Stimulated activated CD4-positive, alpha-beta T cell treated with anti-CD3 and anti-CD28 coated beads, Interleukin-15, amount 100 ng/mL, for 24 hours (primary cell): ENCODE measurements around the gene C3orf18.

Experiments
- DNase-seq: peaks from one replicate; pipeline ENCODE4 v3.0.0-alpha.2; 2020

The C3orf18 gene

GRCh38 chr3:50603261-50604109 is 35.9 kb upstream of the C3orf18 start:
- DNase-seq = peak; percentile 54

- no peak for DNase-seq
Observed at GRCh38 chr3:50602595-50603191, 35.1 kb upstream of the C3orf18 start.

- DNase-seq = peak; percentile 97
Observed at GRCh38 chr3:50600841-50601591, 33.5 kb upstream of the C3orf18 start.

- peak; percentile 46 for DNase-seq
Observed at GRCh38 chr3:50600141-50600753, 32.7 kb upstream of the C3orf18 start.

- no peak for DNase-seq
Observed at GRCh38 chr3:50599716-50600118, 32.2 kb upstream of the C3orf18 start.

GRCh38 chr3:50599115-50599715 is 31.7 kb upstream of the C3orf18 start:
- DNase-seq = no peak

- no peak for DNase-seq
Observed at GRCh38 chr3:50594253-50594785, 26.8 kb upstream of the C3orf18 start.

GRCh38 chr3:50592568-50592967 is 25.0 kb upstream of the C3orf18 start:
- peak; percentile 46 for DNase-seq

- DNase-seq = peak; percentile 61
Observed at GRCh38 chr3:50591196-50591741, 23.7 kb upstream of the C3orf18 start.

- no peak for DNase-seq
Observed at GRCh38 chr3:50588759-50589433, 21.3 kb upstream of the C3orf18 start.

GRCh38 chr3:50587806-50588758 is 20.5 kb upstream of the C3orf18 start:
- DNase-seq = peak; percentile 93

GRCh38 chr3:50587373-50587772 is 19.8 kb upstream of the C3orf18 start:
- DNase-seq = no peak

- DNase-seq = no peak
Observed at GRCh38 chr3:50586763-50587070, 19.2 kb upstream of the C3orf18 start.

- peak; percentile 79 for DNase-seq
Observed at GRCh38 chr3:50585919-50586762, 18.6 kb upstream of the C3orf18 start.

- no peak for DNase-seq
Observed at GRCh38 chr3:50584391-50584790, 16.8 kb upstream of the C3orf18 start.

- no peak for DNase-seq
Observed at GRCh38 chr3:50583897-50584296, 16.4 kb upstream of the C3orf18 start.

- no peak for DNase-seq
Observed at GRCh38 chr3:50582083-50582482, 14.5 kb upstream of the C3orf18 start.

GRCh38 chr3:50581459-50581842 is 13.9 kb upstream of the C3orf18 start:
- no peak for DNase-seq

- no peak for DNase-seq
Observed at GRCh38 chr3:50580683-50581458, 13.3 kb upstream of the C3orf18 start.
